Activated T-helper 17 cell treated with anti-CD3 and anti-CD28 coated beads, Interleukin-2, amount 50 U/mL, for 72 hours (primary cell): ENCODE measurements around the gene RNF223. TPM values are rescaled to one million over a fixed set of nuclear protein-coding genes. Genes with fewer than 3 reads are reported as not detected.

ENCODE experiments used
- ATAC-seq: fragments of 150-1000 bp; cut with Tn5 transposase; replicated peaks from 2 replicates; pipeline ENCODE4 v1.10.0; 2021; ENCODE audit warnings: mild to moderate bottlenecking, moderate library complexity
- H3K27ac Mint-ChIP-seq: one replicate; pipeline ENCODE4 v1.8.0; 2022; ENCODE audit warnings: mixed read lengths
- H3K27me3 Mint-ChIP-seq: one replicate; pipeline ENCODE4 v1.8.0; 2022; ENCODE audit warnings: mixed read lengths
- H3K36me3 Mint-ChIP-seq: one replicate; pipeline ENCODE4 v1.8.0; 2022; ENCODE audit warnings: low read depth, mild to moderate bottlenecking, mixed read lengths
- H3K4me1 Mint-ChIP-seq: one replicate; pipeline ENCODE4 v1.8.0; 2022; ENCODE audit warnings: mixed read lengths
- H3K4me3 Mint-ChIP-seq: one replicate; pipeline ENCODE4 v1.8.0; 2022; ENCODE audit warnings: mild to moderate bottlenecking, mixed read lengths
- H3K9me3 Mint-ChIP-seq: one replicate; pipeline ENCODE4 v1.8.0; 2022; ENCODE audit warnings: mixed read lengths
- total RNA-seq, 2 donors: library from RNA; stranded (reverse); gene quantifications; one replicate each; pipeline ENCODE4 v1.2.3, GENCODE V29; 2022

Gene RNF223
- total RNA-seq, 2 donors from 2014 or later: not detected

DNA sequence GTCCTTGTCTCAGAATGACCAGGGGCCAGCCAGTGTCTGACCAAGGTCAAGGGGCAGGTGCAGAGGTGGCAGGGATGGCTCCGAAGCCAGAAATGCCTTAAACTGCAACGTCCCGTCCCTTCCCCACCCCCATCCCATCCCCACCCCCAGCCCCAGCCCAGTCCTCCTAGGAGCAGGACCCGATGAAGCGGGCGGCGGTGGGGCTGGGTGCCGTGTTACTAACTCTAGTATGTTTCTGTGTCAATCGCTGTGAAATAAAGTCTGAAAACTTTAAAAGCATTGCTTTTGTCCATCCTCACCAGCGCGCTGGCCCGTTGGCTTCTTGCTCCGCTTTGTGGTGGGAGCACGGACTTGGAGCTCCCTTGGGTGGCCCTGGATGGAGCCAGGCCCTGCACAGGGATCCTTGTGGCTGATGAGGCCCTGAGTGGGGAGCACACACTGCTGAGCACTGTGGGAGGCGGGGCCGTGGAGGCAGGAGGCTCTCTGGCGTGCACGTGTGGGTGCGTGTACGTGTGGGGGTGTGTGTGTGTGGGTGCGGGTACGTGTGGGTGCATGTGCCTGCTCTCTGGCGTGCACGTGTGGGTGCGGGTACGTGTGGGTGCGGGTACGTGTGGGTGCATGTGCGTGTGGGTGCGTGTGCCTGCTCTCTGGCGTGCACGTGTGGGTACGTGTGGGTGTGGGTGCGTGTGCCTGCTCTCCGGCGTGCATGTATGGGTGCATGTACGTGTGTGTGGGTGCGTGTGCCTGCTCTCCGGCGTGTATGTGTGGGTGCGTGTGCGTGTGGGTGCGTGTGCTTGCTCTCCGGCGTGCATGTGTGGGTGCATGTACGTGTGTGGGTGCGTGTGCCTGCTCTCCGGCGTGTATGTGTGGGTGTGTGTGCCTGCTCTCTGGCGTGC lies 18.0 kb downstream of the RNF223 start:
- Mint-ChIP-seq H3K9me3 (no peaks in the 10 kb centered on the region), H3K27me3 (peaks cover 13% of the 10 kb centered on the region), H3K27ac (no peak overlapping the region), H3K4me1 (no peaks in the 10 kb centered on the region), H3K4me3 (no peak overlapping the region), H3K36me3 (peaks cover 14% of the 10 kb centered on the region)
- ATAC-seq: no peak

DNA sequence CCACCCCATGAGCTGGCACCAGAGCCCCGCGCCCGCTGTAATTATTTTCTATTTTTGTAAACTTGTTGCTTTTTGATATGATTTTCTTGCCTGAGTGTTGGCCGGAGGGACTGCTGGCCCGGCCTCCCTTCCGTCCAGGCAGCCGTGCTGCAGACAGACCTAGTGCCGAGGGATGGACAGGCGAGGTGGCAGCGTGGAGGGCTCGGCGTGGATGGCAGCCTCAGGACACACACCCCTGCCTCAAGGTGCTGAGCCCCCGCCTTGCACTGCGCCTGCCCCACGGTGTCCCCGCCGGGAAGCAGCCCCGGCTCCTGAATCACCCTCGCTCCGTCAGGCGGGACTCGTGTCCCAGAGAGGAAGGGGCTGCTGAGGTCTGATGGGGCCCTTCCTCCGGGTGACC lies 19.1 kb downstream of the RNF223 start:
- no peaks in the 10 kb centered on the region for H3K9me3 Mint-ChIP-seq
- H3K27me3 Mint-ChIP-seq: peaks cover 8% of the 10 kb centered on the region
- no peaks in the 10 kb centered on the region for H3K4me1 Mint-ChIP-seq
- peaks cover 2% of the 10 kb centered on the region for H3K36me3 Mint-ChIP-seq
- no peak overlapping the region for H3K4me3 Mint-ChIP-seq
- ATAC-seq: no peak
- H3K27ac Mint-ChIP-seq: no peak overlapping the region

DNA sequence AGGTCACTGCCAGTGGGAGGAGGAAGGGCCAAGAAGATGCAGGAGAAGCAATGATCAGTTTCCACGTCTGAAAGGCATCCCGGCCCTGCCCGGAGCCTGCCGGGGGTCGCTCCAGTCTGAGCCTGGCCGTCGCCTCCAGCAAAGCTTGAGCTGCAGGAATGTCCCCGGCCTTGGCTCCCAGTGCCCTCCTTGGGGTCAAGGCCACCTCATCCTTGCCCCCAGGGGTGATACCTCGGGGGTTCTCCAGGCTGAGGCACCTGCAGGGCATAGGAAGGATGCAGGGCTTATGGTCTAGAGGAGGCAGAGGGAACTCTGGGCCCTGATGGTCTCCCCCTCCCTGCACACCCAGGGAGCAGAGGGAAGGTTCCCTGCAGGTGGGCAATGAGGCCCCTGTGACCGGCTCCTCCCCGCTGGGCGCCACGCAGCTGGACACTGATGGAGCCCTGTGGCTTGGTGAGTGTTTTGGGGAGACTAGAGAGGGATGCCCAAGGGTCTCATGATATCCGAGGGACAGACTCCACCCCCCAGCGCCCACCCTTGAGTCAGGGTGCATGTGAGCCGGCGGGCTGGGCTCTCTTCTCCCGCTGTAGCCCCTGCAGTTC lies 19.9 kb downstream of the RNF223 start:
- H3K27ac Mint-ChIP-seq: no peak overlapping the region
- H3K4me3 Mint-ChIP-seq: no peak overlapping the region
- no peaks in the 10 kb centered on the region for H3K36me3 Mint-ChIP-seq
- H3K27me3 Mint-ChIP-seq: peaks cover 8% of the 10 kb centered on the region
- H3K9me3 Mint-ChIP-seq: no peaks in the 10 kb centered on the region
- H3K4me1 Mint-ChIP-seq: no peaks in the 10 kb centered on the region
- ATAC-seq: no peak

DNA sequence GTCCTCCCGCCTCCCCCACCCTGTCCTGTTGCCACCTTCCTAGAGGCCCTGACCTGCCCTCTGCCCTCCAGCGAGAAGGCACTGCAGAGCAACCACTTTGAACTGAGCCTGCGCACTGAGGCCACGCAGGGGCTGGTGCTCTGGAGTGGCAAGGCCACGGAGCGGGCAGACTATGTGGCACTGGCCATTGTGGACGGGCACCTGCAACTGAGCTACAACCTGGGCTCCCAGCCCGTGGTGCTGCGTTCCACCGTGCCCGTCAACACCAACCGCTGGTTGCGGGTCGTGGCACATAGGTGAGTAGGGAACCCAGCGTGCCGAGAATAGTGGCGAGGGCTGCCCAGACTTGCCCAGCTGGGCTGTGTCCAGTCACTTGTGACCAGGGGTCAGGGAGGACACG lies 20.4 kb downstream of the RNF223 start:
- Mint-ChIP-seq H3K4me1 (no peaks in the 10 kb centered on the region), H3K27ac (no peak overlapping the region), H3K27me3 (peaks cover 6% of the 10 kb centered on the region), H3K36me3 (no peaks in the 10 kb centered on the region), H3K9me3 (no peaks in the 10 kb centered on the region), H3K4me3 (no peak overlapping the region)
- no peak for ATAC-seq

DNA sequence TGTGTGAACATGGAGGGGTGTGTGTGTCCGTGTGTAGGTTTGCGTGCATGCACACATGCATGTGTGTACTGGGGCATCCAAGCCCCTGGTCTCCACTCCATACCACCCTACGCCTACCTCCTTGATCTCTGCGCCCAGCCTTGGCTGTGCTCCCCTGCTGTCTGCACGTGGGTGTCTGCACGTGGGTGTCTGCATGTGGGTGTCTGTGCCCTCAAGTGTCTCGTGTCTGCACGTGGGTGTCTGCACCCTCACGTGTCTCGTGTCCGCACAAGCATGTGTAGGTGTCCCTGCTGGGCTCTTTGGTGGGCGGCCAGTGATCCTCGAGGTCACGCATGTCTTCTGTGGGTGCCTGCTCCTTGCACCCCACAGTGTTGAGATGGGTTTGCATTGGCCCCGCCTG lies 21.1 kb downstream of the RNF223 start:
- no peaks in the 10 kb centered on the region for H3K36me3 Mint-ChIP-seq
- no peak overlapping the region for H3K27ac Mint-ChIP-seq
- no peaks in the 10 kb centered on the region for H3K9me3 Mint-ChIP-seq
- no peak for ATAC-seq
- no peak overlapping the region for H3K4me3 Mint-ChIP-seq
- no peaks in the 10 kb centered on the region for H3K27me3 Mint-ChIP-seq
- H3K4me1 Mint-ChIP-seq: no peaks in the 10 kb centered on the region

DNA sequence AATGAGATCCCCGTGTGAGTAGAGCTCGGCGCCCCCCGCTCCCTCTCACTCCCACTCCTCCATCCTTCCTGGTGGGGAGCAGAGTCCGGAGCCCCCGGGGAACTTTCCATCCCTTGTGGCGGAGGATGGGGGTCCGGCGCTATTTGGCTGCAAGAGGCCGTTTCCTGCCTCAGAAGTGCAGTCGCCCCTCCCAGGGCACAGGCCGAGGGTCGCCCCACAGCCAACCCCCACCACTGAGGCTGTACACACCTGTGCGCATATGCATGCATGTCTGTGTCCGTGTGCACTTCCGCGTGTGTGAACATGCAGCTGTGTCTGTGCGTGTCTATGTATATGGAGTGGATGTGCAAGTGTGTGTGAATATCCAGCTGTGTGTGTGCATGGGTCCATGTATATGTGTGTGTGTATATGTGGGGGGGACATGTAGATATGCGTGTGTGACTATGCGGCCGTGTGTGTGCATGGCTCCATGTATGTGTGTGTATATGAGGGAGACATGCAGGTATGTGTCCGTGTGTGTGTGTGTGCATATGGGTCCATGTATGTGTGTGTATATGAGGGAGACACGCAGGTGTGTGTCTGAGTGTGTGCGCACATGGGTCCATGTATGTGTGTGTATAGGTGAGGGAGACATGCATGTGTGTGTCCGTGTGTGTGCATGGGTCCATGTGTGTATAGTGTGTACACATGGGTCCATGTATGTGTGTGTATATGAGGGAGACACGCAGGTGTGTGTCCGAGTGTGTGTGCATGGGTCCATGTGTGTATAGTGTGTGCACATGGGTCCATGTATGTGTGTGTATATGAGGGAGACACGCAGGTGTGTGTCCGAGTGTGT lies 21.9 kb downstream of the RNF223 start:
- Mint-ChIP-seq H3K9me3 (no peaks in the 10 kb centered on the region), H3K36me3 (no peaks in the 10 kb centered on the region), H3K27ac (no peak overlapping the region), H3K4me3 (no peak overlapping the region), H3K27me3 (no peaks in the 10 kb centered on the region), H3K4me1 (no peaks in the 10 kb centered on the region)
- ATAC-seq: no peak

DNA sequence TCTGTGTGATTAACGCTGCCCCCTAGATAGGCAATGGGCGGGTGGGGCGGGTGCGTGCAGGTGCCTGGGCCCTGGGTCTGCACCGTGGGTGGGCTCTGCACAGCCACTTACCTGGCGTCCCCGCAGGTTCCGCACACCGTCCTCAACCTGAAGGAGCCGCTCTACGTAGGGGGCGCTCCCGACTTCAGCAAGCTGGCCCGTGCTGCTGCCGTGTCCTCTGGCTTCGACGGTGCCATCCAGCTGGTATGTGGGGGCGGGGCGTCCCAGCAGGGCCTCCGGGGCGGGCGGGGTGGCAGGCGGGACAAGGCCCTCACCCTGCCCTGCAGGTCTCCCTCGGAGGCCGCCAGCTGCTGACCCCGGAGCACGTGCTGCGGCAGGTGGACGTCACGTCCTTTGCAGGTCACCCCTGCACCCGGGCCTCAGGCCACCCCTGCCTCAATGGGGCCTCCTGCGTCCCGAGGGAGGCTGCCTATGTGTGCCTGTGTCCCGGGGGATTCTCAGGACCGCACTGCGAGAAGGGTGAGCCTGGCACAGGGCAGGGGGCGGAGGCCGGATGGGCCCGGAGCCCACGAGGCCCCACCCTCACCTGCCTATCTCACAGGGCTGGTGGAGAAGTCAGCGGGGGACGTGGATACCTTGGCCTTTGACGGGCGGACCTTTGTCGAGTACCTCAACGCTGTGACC lies 22.8 kb downstream of the RNF223 start:
- Mint-ChIP-seq H3K36me3 (no peaks in the 10 kb centered on the region), H3K4me3 (no peak overlapping the region), H3K27ac (no peak overlapping the region), H3K4me1 (no peaks in the 10 kb centered on the region), H3K27me3 (no peaks in the 10 kb centered on the region), H3K9me3 (no peaks in the 10 kb centered on the region)
- no peak for ATAC-seq

DNA sequence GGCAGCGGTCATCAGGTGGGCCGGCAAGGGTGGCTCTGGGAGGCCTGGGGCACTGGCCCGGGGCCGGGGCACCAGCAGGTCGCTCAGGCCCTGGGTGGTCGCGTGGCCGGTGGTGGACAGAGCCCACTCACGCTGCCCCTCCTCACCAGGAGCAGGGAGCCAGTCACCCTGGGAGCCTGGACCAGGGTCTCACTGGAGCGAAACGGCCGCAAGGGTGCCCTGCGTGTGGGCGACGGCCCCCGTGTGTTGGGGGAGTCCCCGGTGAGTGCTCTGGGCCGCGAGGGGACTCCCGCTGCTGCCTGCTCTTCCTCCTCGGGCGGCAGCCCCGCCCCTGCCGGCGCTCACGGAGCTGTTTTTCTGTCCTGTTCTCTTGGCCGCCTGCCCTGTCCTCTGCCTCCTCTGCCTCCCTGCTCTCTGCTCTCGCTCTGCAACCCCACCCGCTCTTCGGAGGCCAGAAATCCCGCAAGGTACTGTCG lies 23.5 kb downstream of the RNF223 start:
- Mint-ChIP-seq H3K27ac (no peak overlapping the region), H3K4me1 (no peaks in the 10 kb centered on the region), H3K27me3 (no peaks in the 10 kb centered on the region), H3K9me3 (no peaks in the 10 kb centered on the region), H3K36me3 (no peaks in the 10 kb centered on the region), H3K4me3 (no peak overlapping the region)
- no peak for ATAC-seq

DNA sequence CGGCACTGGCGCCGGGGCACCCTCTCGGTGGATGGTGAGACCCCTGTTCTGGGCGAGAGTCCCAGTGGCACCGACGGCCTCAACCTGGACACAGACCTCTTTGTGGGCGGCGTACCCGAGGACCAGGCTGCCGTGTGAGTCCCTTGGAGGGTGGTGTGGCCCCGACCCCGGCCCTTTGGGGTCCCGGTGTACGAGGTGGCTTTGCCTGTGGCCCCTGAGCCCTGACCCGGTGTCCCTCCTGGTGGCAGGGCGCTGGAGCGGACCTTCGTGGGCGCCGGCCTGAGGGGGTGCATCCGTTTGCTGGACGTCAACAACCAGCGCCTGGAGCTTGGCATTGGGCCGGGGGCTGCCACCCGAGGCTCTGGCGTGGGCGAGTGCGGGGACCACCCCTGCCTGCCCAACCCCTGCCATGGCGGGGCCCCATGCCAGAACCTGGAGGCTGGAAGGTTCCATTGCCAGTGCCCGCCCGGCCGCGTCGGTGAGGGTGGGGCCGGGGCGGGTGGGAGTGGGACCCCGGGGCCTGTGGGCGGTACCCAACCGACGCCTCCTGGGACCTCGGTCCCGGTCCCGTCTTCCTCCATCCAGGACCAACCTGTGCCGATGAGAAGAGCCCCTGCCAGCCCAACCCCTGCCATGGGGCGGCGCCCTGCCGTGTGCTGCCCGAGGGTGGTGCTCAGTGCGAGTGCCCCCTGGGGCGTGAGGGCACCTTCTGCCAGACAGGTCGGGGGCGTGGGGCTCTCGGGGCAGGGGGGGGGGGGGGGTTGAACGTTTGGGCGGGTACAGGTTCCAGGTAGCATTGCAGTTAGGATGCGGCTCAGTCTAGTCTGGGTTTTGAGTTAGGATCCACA lies 24.6 kb downstream of the RNF223 start:
- Mint-ChIP-seq H3K27ac (no peak overlapping the region), H3K27me3 (no peaks in the 10 kb centered on the region), H3K4me1 (no peaks in the 10 kb centered on the region), H3K9me3 (no peaks in the 10 kb centered on the region), H3K36me3 (no peaks in the 10 kb centered on the region), H3K4me3 (no peak overlapping the region)
- no peak for ATAC-seq

DNA sequence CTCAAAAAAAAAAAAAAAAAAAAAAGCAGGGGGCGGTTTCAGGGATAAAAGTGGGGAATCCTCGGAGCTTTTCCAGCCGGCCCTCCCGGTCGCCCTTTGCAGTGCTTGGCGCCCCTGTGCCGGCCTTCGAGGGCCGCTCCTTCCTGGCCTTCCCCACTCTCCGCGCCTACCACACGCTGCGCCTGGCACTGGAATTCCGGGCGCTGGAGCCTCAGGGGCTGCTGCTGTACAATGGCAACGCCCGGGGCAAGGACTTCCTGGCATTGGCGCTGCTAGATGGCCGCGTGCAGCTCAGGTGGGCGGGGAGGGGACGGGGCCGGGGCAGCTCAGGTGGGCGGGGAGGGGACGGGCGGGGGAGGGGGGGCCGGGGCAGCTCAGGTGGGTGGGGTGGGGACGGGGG lies 25.3 kb downstream of the RNF223 start:
- ATAC-seq: no peak
- Mint-ChIP-seq H3K36me3 (no peaks in the 10 kb centered on the region), H3K27ac (no peak overlapping the region), H3K9me3 (no peaks in the 10 kb centered on the region), H3K4me1 (no peaks in the 10 kb centered on the region), H3K4me3 (no peak overlapping the region), H3K27me3 (no peaks in the 10 kb centered on the region)

DNA sequence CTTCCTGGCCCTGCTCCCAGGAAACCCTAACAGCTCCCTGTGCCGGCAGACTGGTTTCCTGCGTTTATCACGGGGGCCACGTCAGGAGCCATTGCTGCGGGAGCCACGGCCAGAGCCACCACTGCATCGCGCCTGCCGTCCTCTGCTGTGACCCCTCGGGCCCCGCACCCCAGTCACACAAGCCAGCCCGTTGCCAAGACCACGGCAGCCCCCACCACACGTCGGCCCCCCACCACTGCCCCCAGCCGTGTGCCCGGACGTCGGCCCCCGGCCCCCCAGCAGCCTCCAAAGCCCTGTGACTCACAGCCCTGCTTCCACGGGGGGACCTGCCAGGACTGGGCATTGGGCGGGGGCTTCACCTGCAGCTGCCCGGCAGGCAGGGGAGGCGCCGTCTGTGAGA lies 26.1 kb downstream of the RNF223 start:
- no peaks in the 10 kb centered on the region for H3K9me3 Mint-ChIP-seq
- H3K27ac Mint-ChIP-seq: no peak overlapping the region
- H3K4me3 Mint-ChIP-seq: no peak overlapping the region
- no peaks in the 10 kb centered on the region for H3K4me1 Mint-ChIP-seq
- H3K36me3 Mint-ChIP-seq: no peaks in the 10 kb centered on the region
- no peak for ATAC-seq
- no peaks in the 10 kb centered on the region for H3K27me3 Mint-ChIP-seq

DNA sequence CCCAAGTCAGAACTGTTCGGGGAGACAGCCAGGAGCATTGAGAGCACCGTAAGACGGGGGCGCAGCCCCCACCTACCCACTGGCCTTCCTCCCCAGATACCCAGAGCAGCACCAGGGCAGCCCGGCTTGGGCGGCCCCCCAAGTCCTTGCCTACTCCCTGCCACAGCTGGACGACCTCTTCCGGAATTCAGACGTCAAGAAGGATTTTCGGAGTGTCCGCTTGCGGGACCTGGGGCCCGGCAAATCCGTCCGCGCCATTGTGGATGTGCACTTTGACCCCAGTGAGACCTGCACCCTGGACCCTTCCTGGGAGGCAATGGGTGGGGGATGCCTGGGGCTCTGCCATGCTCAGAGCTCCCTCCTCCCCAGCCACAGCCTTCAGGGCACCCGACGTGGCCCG lies 26.7 kb downstream of the RNF223 start:
- ATAC-seq: no peak
- Mint-ChIP-seq H3K36me3 (no peaks in the 10 kb centered on the region), H3K27me3 (no peaks in the 10 kb centered on the region), H3K9me3 (no peaks in the 10 kb centered on the region), H3K4me3 (no peak overlapping the region), H3K27ac (no peak overlapping the region), H3K4me1 (no peaks in the 10 kb centered on the region)

DNA sequence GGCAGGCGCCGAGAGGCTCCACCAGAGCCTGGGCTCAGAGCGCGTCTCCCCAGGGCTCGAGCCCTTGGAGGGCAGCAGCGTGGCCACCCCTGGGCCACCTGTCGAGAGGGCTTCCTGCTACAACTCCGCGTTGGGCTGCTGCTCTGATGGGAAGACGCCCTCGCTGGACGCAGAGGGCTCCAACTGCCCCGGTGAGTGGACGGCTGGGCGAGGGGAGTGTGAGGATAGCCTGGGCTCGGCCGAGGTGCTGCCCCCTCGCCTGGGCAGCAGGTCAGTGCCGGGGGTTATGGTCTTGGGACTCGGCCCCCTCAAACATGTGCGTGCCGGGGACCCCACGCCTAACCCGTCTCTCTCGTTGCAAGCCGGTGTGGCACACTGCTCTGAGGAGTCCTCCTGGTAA lies 27.3 kb downstream of the RNF223 start:
- Mint-ChIP-seq H3K4me3 (no peak overlapping the region), H3K27ac (no peak overlapping the region), H3K27me3 (no peaks in the 10 kb centered on the region), H3K36me3 (no peaks in the 10 kb centered on the region), H3K4me1 (no peaks in the 10 kb centered on the region), H3K9me3 (no peaks in the 10 kb centered on the region)
- no peak for ATAC-seq
